ENCODE measurements around the gene FOXA3.

- TF ChIP-seq POLR2A (IDR thresholded peaks at IDR 0.05), result no peak
- peak in 2 of 12 donors; percentile 43 to 45 for TF ChIP-seq CTCF (IDR thresholded peaks at IDR 0.05)
Measured at GRCh38 chr19:45883586-45883880, 19.4 kb downstream of the FOXA3 start.
